Left kidney (tissue), 8 donors: ENCODE measurements around the gene KRTAP4-1. TPM values are rescaled to one million over a fixed set of nuclear protein-coding genes. Genes with fewer than 3 reads are reported as not detected.
"Not testable (repeated sequence)": the region's sequence is repeated elsewhere in the genome, so short reads cannot be mapped to it uniquely, and the experiment has no call there.

ENCODE experiments used
- DNase-seq: peaks from one replicate; pipeline ENCODE4 v3.0.0-alpha.2; 2013
- long read RNA-seq, 8 donors: transcript quantifications; one replicate each; lab custom pipeline, GENCODE V29; 2026
- polyA plus RNA-seq: library from polyadenylated mRNA; unstranded; fragments of 120-200 nt; gene quantifications from one replicate; pipeline ENCODE4 v1.2.1, GENCODE V29; 2013; ENCODE audit not compliant: insufficient read length

The KRTAP4-1 gene
- polyA plus RNA-seq: not detected
- long read RNA-seq, donor 1: 0 reads
- long read RNA-seq, donor 2: 0 reads
- long read RNA-seq, donor 3: 0 reads
- long read RNA-seq, donor 4: 0 reads
- long read RNA-seq, donor 5: 0 reads
- long read RNA-seq, donor 6: 0 reads
- long read RNA-seq, donor 7: 0 reads
- long read RNA-seq, donor 8: 0 reads

GRCh38 chr17:41184480-41184961, at the start of gene KRTAP4-1:
Gene KRTAP4-1 (minus strand): TSS chr17:41184911. CDS start chr17:41184854, 57 bp downstream.
- DNase-seq: no peak

- DNase-seq: not testable (repeated sequence)
These were observed 47.8 kb upstream of the KRTAP4-1 start, which contains the start of gene KRTAP9-3 for GRCh38 chr17:41232399-41233105. Gene KRTAP9-3 (plus strand): TSS chr17:41232449. CDS start chr17:41232502, 53 bp downstream.

GRCh38 chr17:41231731-41232130, 47.0 kb upstream of the KRTAP4-1 start:
- DNase-seq: no peak

GRCh38 chr17:41230094-41230493, 45.4 kb upstream of the KRTAP4-1 start:
- no peak for DNase-seq

GRCh38 chr17:41226598-41227095, 41.9 kb upstream of the KRTAP4-1 start, which contains the start of gene KRTAP9-2:
Gene KRTAP9-2 (plus strand): TSS chr17:41226648. CDS start chr17:41226655, 7 bp downstream.
- not testable (repeated sequence) for DNase-seq

- DNase-seq: no peak
These were observed 41.3 kb upstream of the KRTAP4-1 start for GRCh38 chr17:41226051-41226450.

- no peak for DNase-seq
These were observed 39.1 kb upstream of the KRTAP4-1 start for GRCh38 chr17:41223821-41224220.

GRCh38 chr17:41215681-41216080, 31.0 kb upstream of the KRTAP4-1 start:
- no peak for DNase-seq

- DNase-seq: no peak
These were observed 27.9 kb upstream of the KRTAP4-1 start for GRCh38 chr17:41212524-41213169.

GRCh38 chr17:41211845-41212466, 27.2 kb upstream of the KRTAP4-1 start:
- no peak for DNase-seq

GRCh38 chr17:41199421-41200078, 14.8 kb upstream of the KRTAP4-1 start:
- DNase-seq: no peak

- DNase-seq: no peak
These were observed 11.4 kb upstream of the KRTAP4-1 start for GRCh38 chr17:41196068-41196467.

GRCh38 chr17:41190328-41190727, 5.6 kb upstream of the KRTAP4-1 start:
- no peak for DNase-seq

GRCh38 chr17:41189837-41190318, 5.2 kb upstream of the KRTAP4-1 start, which contains the start of gene KRTAP9-1:
Gene KRTAP9-1 (plus strand): TSS chr17:41189887. CDS start chr17:41189887, 0 bp downstream.
- not testable (repeated sequence) for DNase-seq

GRCh38 chr17:41186872-41187271, 2.2 kb upstream of the KRTAP4-1 start:
- no peak for DNase-seq

GRCh38 chr17:41185001-41185400, 290 bp upstream of the KRTAP4-1 start:
- DNase-seq: no peak

GRCh38 chr17:41178843-41179616, 5.7 kb downstream of the KRTAP4-1 start:
- no peak for DNase-seq

GRCh38 chr17:41178341-41178740, 6.4 kb downstream of the KRTAP4-1 start:
- DNase-seq: no peak

GRCh38 chr17:41177727-41178271, 6.9 kb downstream of the KRTAP4-1 start, which contains the start of gene KRTAP4-2:
Gene KRTAP4-2 (minus strand): TSS chr17:41178221. CDS start chr17:41178164, 57 bp downstream.
- no peak for DNase-seq
